Amniotic stem cell (primary cell): ENCODE data around the gene PCDHGA8.
"Not testable (repeated sequence)": the region's sequence is repeated elsewhere in the genome, so short reads cannot be mapped to it uniquely, and the experiment has no call there.

Experiments used
- DNase-seq: peaks from one replicate; lab custom pipeline; 2025; lab: John Stamatoyannopoulos, UW

Gene PCDHGA8

GRCh38 chr5:141403387-141403786 lies 11.0 kb downstream of the PCDHGA8 start:
- DNase-seq, result no peak

GRCh38 chr5:141407790-141408505 lies 15.5 kb downstream of the PCDHGA8 start, which contains the start of gene PCDHGB6:
TSS of gene PCDHGB6 (plus strand) at chr5:141408021. CDS start at chr5:141408203, 182 bp downstream.
- DNase-seq, result not testable (repeated sequence)

- DNase-seq, result no peak
Observed at GRCh38 chr5:141409598-141410306, 17.3 kb downstream of the PCDHGA8 start.

GRCh38 chr5:141411575-141411974 lies 19.1 kb downstream of the PCDHGA8 start:
- DNase-seq, result no peak

GRCh38 chr5:141412854-141413539 lies 20.6 kb downstream of the PCDHGA8 start, which contains the start of gene PCDHGA10:
TSS of gene PCDHGA10 (plus strand) at chr5:141412987. CDS start at chr5:141413176, 189 bp downstream.
- DNase-seq, result peak; percentile 93

GRCh38 chr5:141413540-141414069 lies 21.2 kb downstream of the PCDHGA8 start:
- DNase-seq, result no peak

GRCh38 chr5:141414548-141415274 lies 22.3 kb downstream of the PCDHGA8 start:
- not testable (repeated sequence) for DNase-seq

GRCh38 chr5:141415275-141415618 lies 22.8 kb downstream of the PCDHGA8 start:
- DNase-seq, result not testable (repeated sequence)

GRCh38 chr5:141417494-141418172 lies 25.2 kb downstream of the PCDHGA8 start, which contains the start of gene PCDHGB7:
TSS of gene PCDHGB7 (plus strand) at chr5:141417677. CDS start at chr5:141417860, 183 bp downstream.
- peak; percentile 19 for DNase-seq

- DNase-seq, result no peak
Observed at GRCh38 chr5:141419074-141419880, 26.8 kb downstream of the PCDHGA8 start.

GRCh38 chr5:141420855-141421488 lies 28.5 kb downstream of the PCDHGA8 start, which contains the start of gene PCDHGA11:
TSS of gene PCDHGA11 (plus strand) at chr5:141421051. CDS start at chr5:141421228, 177 bp downstream.
- DNase-seq, result no peak

GRCh38 chr5:141421489-141421855 lies 29.0 kb downstream of the PCDHGA8 start:
- DNase-seq, result no peak

GRCh38 chr5:141422742-141423291 lies 30.4 kb downstream of the PCDHGA8 start:
- DNase-seq, result no peak

- no peak for DNase-seq
Observed at GRCh38 chr5:141427783-141428426, 35.5 kb downstream of the PCDHGA8 start.

GRCh38 chr5:141430332-141431113 lies 38.1 kb downstream of the PCDHGA8 start, which contains the start of gene PCDHGA12:
TSS of gene PCDHGA12 (plus strand) at chr5:141430507. CDS start at chr5:141430760, 253 bp downstream.
- no peak for DNase-seq

- no peak for DNase-seq
Observed at GRCh38 chr5:141431286-141431685, 38.9 kb downstream of the PCDHGA8 start.

GRCh38 chr5:141432308-141432707 lies 39.9 kb downstream of the PCDHGA8 start:
- DNase-seq, result not testable (repeated sequence)

- not testable (repeated sequence) for DNase-seq
Observed at GRCh38 chr5:141432726-141433125, 40.3 kb downstream of the PCDHGA8 start.
